Neural progenitor cell (in vitro differentiated cells): ENCODE results near the gene SFXN2. TPM values are rescaled to one million over a fixed set of nuclear protein-coding genes. Genes with fewer than 3 reads are reported as not detected.

ENCODE experiments used
- DNase-seq: peaks from one replicate; pipeline ENCODE4 v3.0.0-alpha.2; 2016; ENCODE audit warnings: low spot score
- H2AFZ ChIP-seq: fragments of 200-600 bp; sonication (generic); replicated peaks from 2 replicates; pipeline ENCODE4 v1.6.1; 2016; ENCODE audit warnings: antibody characterized with exemption
- H3F3A ChIP-seq: fragments of 200-600 bp; sonication (generic); 2 replicates; pipeline ENCODE4 v1.6.1; 2016; ENCODE audit warnings: antibody characterized with exemption, low read depth
- H3K27ac ChIP-seq: fragments of 200-600 bp; sonication (generic); 2 replicates; pipeline ENCODE4 v1.5.1; 2016; ENCODE audit warnings: mild to moderate bottlenecking
- H3K27me3 ChIP-seq: fragments of 200-600 bp; sonication (generic); 2 replicates; pipeline ENCODE4 v1.6.1; 2016; ENCODE audit warnings: mild to moderate bottlenecking, moderate library complexity
- H3K36me3 ChIP-seq: fragments of 200-600 bp; sonication (generic); 2 replicates; pipeline ENCODE4 v1.5.1; 2016
- H3K4me1 ChIP-seq: fragments of 200-600 bp; sonication (generic); 2 replicates; pipeline ENCODE4 v1.6.1; 2016; ENCODE audit warnings: mixed run types
- H3K4me2 ChIP-seq: fragments of 200-600 bp; sonication (generic); 2 replicates; pipeline ENCODE4 v1.6.1; 2016
- H3K4me3 ChIP-seq: fragments of 200-600 bp; sonication (generic); 2 replicates; pipeline ENCODE4 v1.5.1; 2016
- H3K79me2 ChIP-seq: fragments of 200-600 bp; sonication (generic); 2 replicates; pipeline ENCODE4 v1.6.1; 2016; ENCODE audit warnings: low read depth
- H3K9ac ChIP-seq: fragments of 200-600 bp; sonication (generic); 2 replicates; pipeline ENCODE4 v1.6.1; 2016
- H3K9me3 ChIP-seq: fragments of 200-600 bp; sonication (generic); 2 replicates; pipeline ENCODE4 v1.5.1; 2016; ENCODE audit warnings: low read depth
- H4K20me1 ChIP-seq: fragments of 200-600 bp; sonication (generic); 2 replicates; pipeline ENCODE4 v1.6.1; 2016; ENCODE audit warnings: low read depth
- H3K27ac Mint-ChIP-seq: 3 replicates; pipeline ENCODE4 v1.8.0; 2021; ENCODE audit warnings: mixed read lengths
- H3K27me3 Mint-ChIP-seq: 2 replicates; pipeline ENCODE4 v1.8.0; 2022; ENCODE audit warnings: low read depth, mild to moderate bottlenecking, inconsistent platforms, moderate library complexity, mixed read lengths; ENCODE audit not compliant: insufficient read depth
- H3K36me3 Mint-ChIP-seq: 3 replicates; pipeline ENCODE4 v1.8.0; 2021; ENCODE audit warnings: mixed read lengths
- H3K4me1 Mint-ChIP-seq: 3 replicates; pipeline ENCODE4 v1.8.0; 2021; ENCODE audit warnings: mixed read lengths
- H3K4me3 Mint-ChIP-seq: 3 replicates; pipeline ENCODE4 v1.8.0; 2021; ENCODE audit warnings: mild to moderate bottlenecking, moderate library complexity, mixed read lengths
- H3K9me3 Mint-ChIP-seq: 3 replicates; pipeline ENCODE4 v1.8.0; 2020; ENCODE audit warnings: mixed read lengths
- CTCF ChIP-seq: fragments of 200-600 bp; sonication (generic); IDR thresholded peaks from 2 replicates; pipeline ENCODE4 v1.5.1; 2017; ENCODE audit warnings: antibody characterized with exemption, mild to moderate bottlenecking
- EZH2 ChIP-seq: fragments of 200-600 bp; sonication (generic); IDR thresholded peaks from 2 replicates; pipeline ENCODE4 v1.6.1; 2017; ENCODE audit warnings: antibody characterized with exemption, mild to moderate bottlenecking, moderate library complexity
- EZH2phosphoT487 ChIP-seq: fragments of 200-600 bp; sonication (generic); IDR thresholded peaks from 2 replicates; pipeline ENCODE4 v1.6.1; 2017; ENCODE audit warnings: antibody characterized with exemption
- total RNA-seq: library from RNA; depleted of rRNA; stranded (reverse); fragments of >200 nt; gene quantifications from 2 replicates; pipeline ENCODE4 v1.2.3, GENCODE V29; 2015; ENCODE audit warnings: low replicate concordance

SFXN2 gene
- total RNA-seq, 1 donor from 2014 or later = 6.4 TPM

GRCh38 chr10:102698894-102699293, 15.5 kb upstream of the SFXN2 start:
- no peaks in the 10 kb centered on the region for H3K9me3 Mint-ChIP-seq
- H3K4me3 Mint-ChIP-seq = no peak overlapping the region
- Histone ChIP-seq H2AFZ (no peak overlapping the region), H3K9ac (no peak overlapping the region), H3F3A (no peaks in the 10 kb centered on the region), H3K27ac (no peak overlapping the region), H3K79me2 (no peaks in the 10 kb centered on the region), H4K20me1 (peaks cover 10% of the 10 kb centered on the region), H3K27me3 (no peaks in the 10 kb centered on the region), H3K4me3 (no peak overlapping the region), H3K4me2 (no peak overlapping the region), H3K4me1 (no peaks in the 10 kb centered on the region), H3K36me3 (peaks cover 17% of the 10 kb centered on the region), H3K9me3 (no peaks in the 10 kb centered on the region)
- no peaks in the 10 kb centered on the region for H3K27me3 Mint-ChIP-seq
- TF ChIP-seq CTCF (no peak), EZH2 (no peak), EZH2phosphoT487 (no peak)
- H3K27ac Mint-ChIP-seq = no peak overlapping the region
- DNase-seq = no peak
- H3K4me1 Mint-ChIP-seq = peaks cover 4% of the 10 kb centered on the region
- peaks cover 34% of the 10 kb centered on the region for H3K36me3 Mint-ChIP-seq

- H3K27me3 Mint-ChIP-seq = no peaks in the 10 kb centered on the region
- Histone ChIP-seq H3K36me3 (peaks cover 11% of the 10 kb centered on the region), H3K4me3 (no peak overlapping the region)
These were observed 13.2 kb upstream of the SFXN2 start for GRCh38 chr10:102701272-102701671.

GRCh38 chr10:102701796-102702195, 12.6 kb upstream of the SFXN2 start:
- Histone ChIP-seq H3K79me2 (peaks cover 27% of the 10 kb centered on the region), H3K9ac (no peak overlapping the region), H3K27me3 (no peaks in the 10 kb centered on the region), H2AFZ (no peak overlapping the region), H3F3A (no peaks in the 10 kb centered on the region), H3K4me1 (no peaks in the 10 kb centered on the region), H3K4me2 (no peak overlapping the region), H3K36me3 (peaks cover 11% of the 10 kb centered on the region), H3K9me3 (no peaks in the 10 kb centered on the region), H4K20me1 (peaks cover 16% of the 10 kb centered on the region), H3K27ac (no peak overlapping the region), H3K4me3 (no peak overlapping the region)
- TF ChIP-seq CTCF = no peak
- no peak for TF ChIP-seq EZH2phosphoT487
- no peak for TF ChIP-seq EZH2
- Mint-ChIP-seq H3K27me3 (no peaks in the 10 kb centered on the region), H3K4me1 (peaks cover 4% of the 10 kb centered on the region), H3K36me3 (peaks cover 30% of the 10 kb centered on the region), H3K27ac (no peak overlapping the region), H3K9me3 (no peaks in the 10 kb centered on the region), H3K4me3 (no peak overlapping the region)
- no peak for DNase-seq

More at GRCh38 chr10:102701272-102701671, 13.2 kb upstream of the SFXN2 start:
- Histone ChIP-seq H3K4me1 (no peaks in the 10 kb centered on the region), H3K79me2 (peaks cover 22% of the 10 kb centered on the region), H3F3A (no peaks in the 10 kb centered on the region), H2AFZ (no peak overlapping the region), H3K9ac (no peak overlapping the region), H3K27me3 (no peaks in the 10 kb centered on the region), H3K4me2 (no peak overlapping the region), H3K9me3 (no peaks in the 10 kb centered on the region), H3K27ac (no peak overlapping the region), H4K20me1 (peaks cover 12% of the 10 kb centered on the region)
- no peak for DNase-seq
- H3K27ac Mint-ChIP-seq = no peak overlapping the region
- no peaks in the 10 kb centered on the region for H3K9me3 Mint-ChIP-seq
- H3K36me3 Mint-ChIP-seq = peaks cover 34% of the 10 kb centered on the region
- peaks cover 4% of the 10 kb centered on the region for H3K4me1 Mint-ChIP-seq
- TF ChIP-seq EZH2phosphoT487 = no peak
- TF ChIP-seq EZH2 = no peak
- TF ChIP-seq CTCF = no peak
- no peak overlapping the region for H3K4me3 Mint-ChIP-seq
